IMR-90 (cell line): ENCODE results near the gene SHROOM1. TPM values are rescaled to one million over a fixed set of nuclear protein-coding genes. Genes with fewer than 3 reads are reported as not detected.

ENCODE experiments used
- ATAC-seq: fragments of 200-7000 bp; cut with Tn5 transposase; 2 replicates; pipeline ENCODE4 v1.9.1; 2020; ENCODE audit warnings: low read depth, mild to moderate bottlenecking, moderate library complexity
- BruUV-seq: library from RNA; stranded (reverse); fragments of 400-500 nt; replicated peaks from 2 replicates; lab custom pipeline; 2021; lab: Mats Ljungman, UMichigan
- CTCF ChIA-PET: fragments of 300-600 bp; formaldehyde crosslinking; extraction: SDS; loops from one replicate; lab custom pipeline; 2021; ENCODE audit warnings: antibody characterized with exemption; lab: Yijun Ruan, JAX
- POLR2A ChIA-PET: fragments of 300-600 bp; sonication (Branson Sonifier 250); formaldehyde crosslinking; loops from one replicate; lab custom pipeline; 2022; ENCODE audit warnings: antibody characterized with exemption; ENCODE audit not compliant: unreplicated experiment; lab: Charles Lee
- DNase-seq: peaks from one replicate; pipeline ENCODE4 v3.0.0; 2013
- H2AFZ ChIP-seq: replicated peaks from 2 replicates; pipeline ENCODE3; 2013; ENCODE audit warnings: low read length, mild to moderate bottlenecking; ENCODE audit not compliant: poor library complexity
- H2AK5ac ChIP-seq: 2 replicates; pipeline ENCODE4 v1.6.1; 2013; ENCODE audit warnings: low read depth, low read length, inconsistent platforms
- H2AK9ac ChIP-seq: replicated peaks from 2 replicates; pipeline ENCODE3; 2013; ENCODE audit warnings: mild to moderate bottlenecking, low read depth, low read length, moderate library complexity; ENCODE audit not compliant: poor library complexity
- H2BK120ac ChIP-seq: 2 replicates; pipeline ENCODE4 v1.6.1; 2013; ENCODE audit warnings: low read depth, low read length, inconsistent platforms
- H2BK15ac ChIP-seq: 3 replicates; pipeline ENCODE4 v1.6.1; 2013; ENCODE audit warnings: low read depth, low read length, inconsistent platforms
- H2BK20ac ChIP-seq: 2 replicates; pipeline ENCODE4 v1.6.1; 2013; ENCODE audit warnings: low read depth, mild to moderate bottlenecking, inconsistent platforms, low read length, moderate library complexity
- H2BK5ac ChIP-seq: 2 replicates; pipeline ENCODE4 v1.6.1; 2013; ENCODE audit warnings: mild to moderate bottlenecking, low read depth, low read length, inconsistent platforms; ENCODE audit not compliant: poor library complexity, severe bottlenecking
- H3K14ac ChIP-seq: replicated peaks from 2 replicates; pipeline ENCODE4 v1.6.1; 2013; ENCODE audit warnings: low read depth, low read length, inconsistent platforms
- H3K18ac ChIP-seq: 2 replicates; pipeline ENCODE4 v1.6.1; 2013; ENCODE audit warnings: low read depth, low read length, control low read depth
- H3K23ac ChIP-seq: 2 replicates; pipeline ENCODE4 v1.6.1; 2013; ENCODE audit warnings: low read depth, low read length, inconsistent platforms
- H3K27ac ChIP-seq: 2 replicates; pipeline ENCODE4 v1.5.1; 2013; ENCODE audit warnings: mild to moderate bottlenecking, control low read depth, low read length; ENCODE audit not compliant: insufficient read depth
- H3K27me3 ChIP-seq: 2 replicates; pipeline ENCODE4 v1.6.1; 2013; ENCODE audit warnings: low read length; ENCODE audit not compliant: control insufficient read depth, insufficient read depth
- H3K36me3 ChIP-seq: 2 replicates; pipeline ENCODE4 v1.6.1; 2013; ENCODE audit warnings: low read length, mixed read lengths; ENCODE audit not compliant: control insufficient read depth, insufficient read depth
- H3K4ac ChIP-seq: 2 replicates; pipeline ENCODE4 v1.6.1; 2013; ENCODE audit warnings: low read depth, low read length, inconsistent platforms
- H3K4me1 ChIP-seq: 2 replicates; pipeline ENCODE4 v1.6.1; 2013; ENCODE audit warnings: low read length, mixed read lengths; ENCODE audit not compliant: control insufficient read depth, insufficient read depth
- H3K4me2 ChIP-seq: 2 replicates; pipeline ENCODE4 v1.6.1; 2013; ENCODE audit warnings: low read depth, mild to moderate bottlenecking, control low read depth, low read length, moderate library complexity
- H3K4me3 ChIP-seq: 2 replicates; pipeline ENCODE4 v1.5.1; 2013; ENCODE audit warnings: low read depth, mild to moderate bottlenecking, control low read depth, low read length, moderate library complexity; ENCODE audit not compliant: insufficient read depth
- H3K56ac ChIP-seq: 2 replicates; pipeline ENCODE4 v1.6.1; 2013; ENCODE audit warnings: low read length, inconsistent platforms; ENCODE audit not compliant: insufficient read depth; ENCODE audit errors: extremely low read depth
- H3K79me1 ChIP-seq, 2 experiments: 2 replicates each; pipeline ENCODE4 v1.6.1; 2013; ENCODE audit warnings: low read length in 2 of 2, inconsistent platforms in 1 of 2, low read depth in 1 of 2
- H3K9ac ChIP-seq: 2 replicates; pipeline ENCODE4 v1.6.1; 2013; ENCODE audit warnings: low read depth, low read length, control low read depth
- H3K9me1 ChIP-seq: 2 replicates; pipeline ENCODE4 v1.6.1; 2013; ENCODE audit warnings: low read length, inconsistent platforms; ENCODE audit not compliant: insufficient read depth
- H3K9me3 ChIP-seq: 2 replicates; pipeline ENCODE4 v1.6.1; 2013; ENCODE audit warnings: low read length; ENCODE audit not compliant: control insufficient read depth, insufficient read depth
- H4K20me1 ChIP-seq: 2 replicates; pipeline ENCODE4 v1.6.1; 2013; ENCODE audit warnings: low read length, inconsistent platforms; ENCODE audit not compliant: insufficient read depth
- H4K5ac ChIP-seq: 2 replicates; pipeline ENCODE4 v1.6.1; 2013; ENCODE audit warnings: mild to moderate bottlenecking, low read depth, low read length, control low read depth
- H4K8ac ChIP-seq, 2 experiments: 2 replicates each; pipeline ENCODE4 v1.6.1; 2013; ENCODE audit warnings: low read depth in 2 of 2, low read length in 2 of 2, control low read depth in 1 of 2, inconsistent platforms in 1 of 2
- H4K91ac ChIP-seq: 2 replicates; pipeline ENCODE4 v1.6.1; 2013; ENCODE audit warnings: low read depth, low read length, inconsistent platforms; ENCODE audit not compliant: insufficient read depth
- BHLHE40 ChIP-seq: fragments of 150-350 bp; IDR thresholded peaks from 2 replicates; pipeline ENCODE4 v1.6.1; 2016; ENCODE audit warnings: mild to moderate bottlenecking, low read depth, low read length
- CEBPB ChIP-seq: IDR thresholded peaks from 2 replicates; pipeline ENCODE4 v1.6.1; 2012; ENCODE audit warnings: low read depth, low read length, improper control_type of control experiment
- CHD1 ChIP-seq: IDR thresholded peaks from 2 replicates; pipeline ENCODE4 v1.6.1; 2012; ENCODE audit warnings: low read depth, low read length, improper control_type of control experiment
- ELK1 ChIP-seq: fragments of 150-350 bp; IDR thresholded peaks from 2 replicates; pipeline ENCODE4 v1.6.1; 2016; ENCODE audit warnings: low read depth, mild to moderate bottlenecking, low read length, moderate library complexity, borderline replicate concordance
- FOS ChIP-seq: fragments of 150-350 bp; IDR thresholded peaks from 2 replicates; pipeline ENCODE4 v1.6.1; 2016; ENCODE audit warnings: low read depth, low read length
- MAFK ChIP-seq: IDR thresholded peaks from 2 replicates; pipeline ENCODE4 v1.6.1; 2012; ENCODE audit warnings: low read depth, low read length, improper control_type of control experiment
- MAZ ChIP-seq: IDR thresholded peaks from 2 replicates; pipeline ENCODE4 v1.6.1; 2012; ENCODE audit warnings: low read depth, mild to moderate bottlenecking, low read length, improper control_type of control experiment, moderate library complexity, borderline replicate concordance
- POLR2A ChIP-seq: IDR thresholded peaks from 2 replicates; pipeline ENCODE4 v1.6.1; 2012; ENCODE audit warnings: mild to moderate bottlenecking, low read depth, low read length
- RAD21 ChIP-seq: IDR thresholded peaks from 2 replicates; pipeline ENCODE4 v1.6.1; 2012; ENCODE audit warnings: low read length, improper control_type of control experiment
- RCOR1 ChIP-seq: IDR thresholded peaks from 2 replicates; pipeline ENCODE4 v1.6.1; 2012; ENCODE audit warnings: mild to moderate bottlenecking, low read length, improper control_type of control experiment; ENCODE audit not compliant: insufficient replicate concordance
- RFX5 ChIP-seq: IDR thresholded peaks from 2 replicates; pipeline ENCODE4 v1.8.0; 2012; ENCODE audit warnings: low read depth, mild to moderate bottlenecking, low read length, moderate library complexity
- SMC3 ChIP-seq: fragments of 150-350 bp; IDR thresholded peaks from 2 replicates; pipeline ENCODE4 v1.6.1; 2016; ENCODE audit warnings: low read depth, mild to moderate bottlenecking, antibody characterized with exemption, low read length, moderate library complexity
- WGBS, 2 experiments: methylation state at CpG; one replicate each; pipeline versions ENCODE4 v1.1.5 to v1.1.7; 2013; ENCODE audit warnings: missing lambda C conversion rate in 2 of 2; ENCODE audit not compliant: insufficient read length in 1 of 2; ENCODE audit errors: extremely low coverage in 2 of 2; 5-methylcytosine and 5-hydroxymethylcytosine counted together
- dilution Hi-C: fragments of 300-500 bp; cut with HindIII; formaldehyde crosslinking; loops from one replicate; pipeline ENCODE4 v1.14.3; 2018; ENCODE audit warnings: low sequenced_read_pairs; ENCODE audit not compliant: unreplicated experiment
- in situ Hi-C: fragments of 300-500 bp; cut with MboI; formaldehyde crosslinking; loops from 3 replicates; pipeline ENCODE4 v1.14.3; 2019; ENCODE audit warnings: low sequenced_read_pairs, inconsistent platforms, mixed read lengths
- intact Hi-C: fragments of 100-400 bp; cut with micrococcal nuclease; formaldehyde crosslinking; loops from 2 replicates; pipeline ENCODE4 v1.10.0; 2022
- polyA plus RNA-seq, 3 experiments: library from polyadenylated mRNA; depleted of rRNA; stranded (reverse); fragments of >200 nt; gene quantifications; 2 replicates each; pipeline ENCODE4 v1.2.3, GENCODE V29; 2012; ENCODE audit warnings: low replicate concordance in 1 of 3
- total RNA-seq: library from RNA; depleted of rRNA; stranded (reverse); fragments of >200 nt; gene quantifications from 2 replicates; pipeline ENCODE4 v1.2.3, GENCODE V29; 2012
- TF ChIP-seq, protein P1 (sequence below): conservative IDR thresholded peaks from 2 replicates; pipeline ENCODE4 v1.5.1; 2012; ENCODE audit warnings: mild to moderate bottlenecking, low read depth, low read length, improper control_type of control experiment

Gene SHROOM1
- total and polyA plus RNA-seq, 2 of the 4 experiments (the other 2 are of a cell fraction): 1.4 to 6.3 TPM

DNA sequence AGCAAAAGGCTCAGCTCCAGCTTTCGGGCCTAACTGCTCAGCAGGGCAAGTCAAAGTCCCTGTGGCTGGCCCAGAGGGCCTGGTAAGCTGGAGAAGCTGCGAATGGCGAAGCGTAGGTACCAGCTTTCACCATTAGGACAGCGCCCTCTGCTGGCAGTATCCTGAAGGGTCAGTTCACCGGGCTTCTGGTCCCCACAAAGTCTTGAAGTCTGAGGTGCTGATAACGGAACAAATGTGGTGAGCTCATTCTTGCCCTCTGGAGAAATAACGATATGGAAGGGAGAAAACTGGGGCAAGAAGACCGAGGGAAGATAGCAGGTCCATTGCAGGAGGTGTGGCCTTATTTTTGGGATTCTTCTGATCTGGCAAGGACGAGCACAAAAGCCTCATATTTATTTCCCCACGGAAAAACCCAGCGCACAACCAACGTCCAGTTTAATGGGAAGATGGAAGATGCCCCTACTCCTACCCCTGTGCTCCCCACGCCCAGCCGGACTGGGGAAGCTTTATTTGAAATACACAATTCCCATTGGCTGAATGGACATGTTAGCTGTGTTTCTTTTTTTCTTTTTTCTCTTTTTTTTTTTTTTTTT is 10.2 kb downstream of the SHROOM1 start:
- Histone ChIP-seq H2BK5ac (no peak overlapping the region), H2AK9ac (peak overlapping the region; percentile 90), H3K9ac (peak overlapping the region; percentile 9; the same call in 1 of the 2 replicates), H3K4me3 (no peak overlapping the region), H3K18ac (no peak overlapping the region), H2BK20ac (no peak overlapping the region), H3K36me3 (peaks cover 6% of the 10 kb centered on the region; the same call in 1 of the 2 replicates), H4K5ac (peak overlapping the region; percentile 39; the same call in 1 of the 2 replicates), H2AK5ac (no peak overlapping the region), H3K14ac (no peak overlapping the region), H3K79me1 (no peaks in the 10 kb centered on the region), H3K9me1 (no peaks in the 10 kb centered on the region), H3K23ac (no peak overlapping the region), H4K20me1 (no peaks in the 10 kb centered on the region), H2AFZ (peak overlapping the region; percentile 91), H3K9me3 (no peaks in the 10 kb centered on the region), H3K27ac (peak overlapping the region; percentile 5; the same call in 1 of the 2 replicates), H3K4ac (peak overlapping the region; percentile 71), H3K56ac (no peak overlapping the region), H2BK120ac (peak overlapping the region; percentile 71; the same call in 1 of the 2 replicates), H3K4me2 (no peak overlapping the region), H2BK15ac (no peak overlapping the region), H4K8ac (peak overlapping the region in 1 of 2 experiments; percentile 83; a peak in 1 of 4 replicates), H3K27me3 (no peaks in the 10 kb centered on the region), H4K91ac (peak overlapping the region; percentile 89), H3K4me1 (peaks cover 8% of the 10 kb centered on the region)
- intact Hi-C loops (loop anchor here (1.0 to 5.0 kb wide), 6 partner anchors 43 to 435 kb away; partner anchors contain the start of gene SEPTIN8), in situ Hi-C loops (no loop called here), dilution Hi-C loops (no loop called here)
- BruUV-seq: no TSS peak
- TF ChIP-seq RFX5 (no peak), SMC3 (peak; percentile 90), MAZ (no peak), MAFK (no peak), RAD21 (peak; percentile 92), CHD1 (no peak), FOS (no peak), CEBPB (no peak), RCOR1 (no peak), BHLHE40 (no peak), ELK1 (no peak), POLR2A (no peak)
- TF ChIP-seq, protein P1, sequence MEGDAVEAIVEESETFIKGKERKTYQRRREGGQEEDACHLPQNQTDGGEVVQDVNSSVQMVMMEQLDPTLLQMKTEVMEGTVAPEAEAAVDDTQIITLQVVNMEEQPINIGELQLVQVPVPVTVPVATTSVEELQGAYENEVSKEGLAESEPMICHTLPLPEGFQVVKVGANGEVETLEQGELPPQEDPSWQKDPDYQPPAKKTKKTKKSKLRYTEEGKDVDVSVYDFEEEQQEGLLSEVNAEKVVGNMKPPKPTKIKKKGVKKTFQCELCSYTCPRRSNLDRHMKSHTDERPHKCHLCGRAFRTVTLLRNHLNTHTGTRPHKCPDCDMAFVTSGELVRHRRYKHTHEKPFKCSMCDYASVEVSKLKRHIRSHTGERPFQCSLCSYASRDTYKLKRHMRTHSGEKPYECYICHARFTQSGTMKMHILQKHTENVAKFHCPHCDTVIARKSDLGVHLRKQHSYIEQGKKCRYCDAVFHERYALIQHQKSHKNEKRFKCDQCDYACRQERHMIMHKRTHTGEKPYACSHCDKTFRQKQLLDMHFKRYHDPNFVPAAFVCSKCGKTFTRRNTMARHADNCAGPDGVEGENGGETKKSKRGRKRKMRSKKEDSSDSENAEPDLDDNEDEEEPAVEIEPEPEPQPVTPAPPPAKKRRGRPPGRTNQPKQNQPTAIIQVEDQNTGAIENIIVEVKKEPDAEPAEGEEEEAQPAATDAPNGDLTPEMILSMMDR: peak; percentile 90
- CTCF ChIA-PET: interaction anchor here (0.6 to 2.7 kb wide), 15 partner anchors 8 to 142 kb away, joined by 3 to 22 read pairs (median 3); partner anchors contain the start of gene KIF3A
- 5% methylated on average over 7 of the region's 15 CpGs; no CpG with 5 or more reads in 1 of the 2 experiments for WGBS, 2 experiments
- peak; percentile 90 for DNase-seq
- POLR2A ChIA-PET: interaction anchor here (0.6 to 0.7 kb wide), 2 partner anchors 8 to 53 kb away, joined by 5 to 10 read pairs; no protein-coding TSS in a partner anchor
- ATAC-seq: peak; percentile 71
